HG03442 (cell line): ENCODE data around the gene SLX9.

ENCODE experiments used
- ATAC-seq: cut with Tn5 transposase; IDR thresholded peaks from one replicate; pipeline ENCODE4 v1.9.1; 2021; ENCODE audit warnings: mild to moderate bottlenecking, moderate library complexity; ENCODE audit not compliant: unreplicated experiment

Gene SLX9

GRCh38 chr21:44988607-44989536, 49.0 kb downstream of the SLX9 start:
- no peak for ATAC-seq

- no peak for ATAC-seq
Observed at GRCh38 chr21:44989537-44989886, 49.7 kb downstream of the SLX9 start.

GRCh38 chr21:44989943-44990780, 50.3 kb downstream of the SLX9 start:
- no peak for ATAC-seq

GRCh38 chr21:44990921-44991320, 51.1 kb downstream of the SLX9 start:
- no peak for ATAC-seq

- no peak for ATAC-seq
Observed at GRCh38 chr21:44991538-44992483, 52.0 kb downstream of the SLX9 start.

GRCh38 chr21:44992608-44993031, 52.8 kb downstream of the SLX9 start:
- ATAC-seq: no peak

- ATAC-seq: no peak
Observed at GRCh38 chr21:44993321-44994046, 53.7 kb downstream of the SLX9 start.

GRCh38 chr21:44994047-44994694, 54.3 kb downstream of the SLX9 start:
- ATAC-seq: no peak

GRCh38 chr21:44994695-44995342, 55.0 kb downstream of the SLX9 start:
- no peak for ATAC-seq

GRCh38 chr21:44995343-44995941, 55.6 kb downstream of the SLX9 start:
- no peak for ATAC-seq

GRCh38 chr21:44996096-44996495, 56.3 kb downstream of the SLX9 start:
- no peak for ATAC-seq

- no peak for ATAC-seq
Observed at GRCh38 chr21:44996501-44996921, 56.7 kb downstream of the SLX9 start.

GRCh38 chr21:44996983-44997936, 57.4 kb downstream of the SLX9 start:
- no peak for ATAC-seq

- ATAC-seq: no peak
Observed at GRCh38 chr21:44998086-44998620, 58.3 kb downstream of the SLX9 start.

- no peak for ATAC-seq
Observed at GRCh38 chr21:44998621-44999427, 59.0 kb downstream of the SLX9 start.

- ATAC-seq: no peak
Observed at GRCh38 chr21:44999428-44999971, 59.7 kb downstream of the SLX9 start.
